Measurements from ENCODE around the gene SGTB. TPM values are rescaled to one million over a fixed set of nuclear protein-coding genes. Genes with fewer than 3 reads are reported as not detected.

Gene SGTB
- total and polyA plus RNA-seq, 7 donors, result 0.91 to 7.6 (median 3.8) TPM

- 83 to 95% (median 89%) methylated on average over 2 of the region's 2 CpGs for WGBS, 3 donors
- no peak for DNase-seq
- Histone ChIP-seq H3K27me3 (ENCODE audit: insufficient read depth in 3 of 3, low read length in 2 of 3) (no peaks in the 10 kb centered on the region), H3K4me1 (no peaks in the 10 kb centered on the region), H3K27ac (no peak overlapping the region), H3K36me3 (ENCODE audit: insufficient read depth in 1 of 2, low read depth in 1 of 2) (no peaks in the 10 kb centered on the region), H3K4me3 (no peak overlapping the region), H3K9me3 (no peaks in the 10 kb centered on the region)
- no peak for ATAC-seq
- TF ChIP-seq CTCF (IDR thresholded peaks at IDR 0.05), result no peak
- intact Hi-C loops (cut with DNase I), result no loop called here
These were observed 29.0 kb upstream of the SGTB start for GRCh38 chr5:65750938-65751337.

DNA sequence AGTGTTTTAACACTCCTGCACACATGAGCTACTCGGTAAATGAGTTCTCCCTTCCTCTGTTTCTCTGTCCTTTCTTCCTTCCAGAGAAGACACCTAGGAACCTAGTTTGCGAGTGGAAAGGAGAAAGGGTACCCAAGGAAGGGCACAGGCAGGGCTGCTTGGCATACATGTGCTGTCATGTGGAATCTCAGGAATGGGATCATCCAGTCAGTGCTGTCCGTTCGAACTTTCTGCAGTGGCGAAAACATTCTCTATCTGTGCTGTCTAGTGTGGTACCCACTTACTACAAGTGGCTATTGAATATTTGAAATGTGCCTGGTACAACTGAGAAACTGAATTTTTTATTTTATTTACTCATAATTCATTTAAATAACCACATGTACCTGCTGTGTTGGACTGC is 28.0 kb upstream of the SGTB start:
- WGBS, 3 donors, result 50 to 71% (median 55%) methylated on average over 5 of the region's 5 CpGs
- H3K9me3 ChIP-seq, result no peaks in the 10 kb centered on the region
- no peak for ATAC-seq
- no peak overlapping the region for H3K27ac ChIP-seq
- no peak overlapping the region for H3K4me3 ChIP-seq
- no peaks in the 10 kb centered on the region for H3K36me3 ChIP-seq (ENCODE audit: insufficient read depth in 1 of 2, low read depth in 1 of 2)
- no peak for DNase-seq
- TF ChIP-seq CTCF (IDR thresholded peaks at IDR 0.05), result no peak
- intact Hi-C loops (cut with DNase I), result no loop called here
- H3K4me1 ChIP-seq, result no peaks in the 10 kb centered on the region
- H3K27me3 ChIP-seq (ENCODE audit: insufficient read depth in 3 of 3, low read length in 2 of 3), result no peaks in the 10 kb centered on the region

GRCh38 chr5:65749221-65749844 is 27.4 kb upstream of the SGTB start:
- intact Hi-C loops (cut with DNase I), result no loop called here
- no peaks in the 10 kb centered on the region for H3K36me3 ChIP-seq (ENCODE audit: insufficient read depth in 1 of 2, low read depth in 1 of 2)

DNA sequence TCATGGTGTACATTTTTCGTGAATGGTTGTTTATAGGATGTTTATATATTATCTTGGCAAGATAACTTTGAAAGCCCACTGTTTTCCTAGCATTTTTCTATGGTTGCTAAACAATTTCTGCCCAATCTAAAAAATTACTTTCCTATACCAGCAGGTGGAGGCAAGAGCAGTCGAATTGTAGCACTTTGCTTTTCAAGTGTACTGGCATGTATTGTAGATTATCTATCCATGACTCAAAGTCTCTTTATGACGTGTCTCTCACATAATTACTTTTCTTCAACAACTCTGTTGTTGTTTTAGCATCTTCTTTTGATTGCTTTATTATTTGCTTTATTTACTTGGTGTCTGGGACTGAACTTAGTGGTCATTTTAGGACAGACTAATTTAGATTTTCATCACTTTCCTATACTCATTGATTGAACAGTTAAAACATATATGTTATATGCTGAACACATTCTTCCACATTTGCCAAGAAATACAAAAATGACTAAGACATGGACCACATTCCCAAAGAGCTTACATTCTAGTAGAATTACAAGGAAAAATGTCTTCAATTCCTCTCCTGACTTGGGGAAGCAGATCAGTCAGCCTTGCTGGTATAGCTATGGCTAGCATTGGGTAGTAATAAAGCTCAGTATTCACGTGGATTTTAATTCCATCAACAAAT is 20.8 kb upstream of the SGTB start:
- ATAC-seq (peak in 2 of 4 donors; percentile 53 to 72), DNase-seq (no peak)
- WGBS, 3 donors, result 48 to 51% (median 48%) methylated on average over 4 of the region's 4 CpGs
- H3K4me3 ChIP-seq, result no peak overlapping the region
- H3K27me3 ChIP-seq (ENCODE audit: insufficient read depth in 3 of 3, low read length in 2 of 3), result no peaks in the 10 kb centered on the region
- H3K4me1 ChIP-seq, result no peaks in the 10 kb centered on the region
- no peak overlapping the region for H3K27ac ChIP-seq
- H3K36me3 ChIP-seq (ENCODE audit: insufficient read depth in 1 of 2, low read depth in 1 of 2), result no peaks in the 10 kb centered on the region
- peak; percentile 52 for TF ChIP-seq CTCF (IDR thresholded peaks at IDR 0.05)
- intact Hi-C loops (cut with DNase I), result no loop called here
- no peaks in the 10 kb centered on the region for H3K9me3 ChIP-seq

More at GRCh38 chr5:65749221-65749844, 27.4 kb upstream of the SGTB start:
- Histone ChIP-seq H3K27me3 (ENCODE audit: insufficient read depth in 3 of 3, low read length in 2 of 3) (no peaks in the 10 kb centered on the region), H3K4me3 (no peak overlapping the region), H3K4me1 (no peaks in the 10 kb centered on the region), H3K9me3 (no peaks in the 10 kb centered on the region), H3K27ac (no peak overlapping the region)
- no peak for DNase-seq
- WGBS, 3 donors, result 94 to 97% (median 96%) methylated on average over 1 of the region's 1 CpG
- no peak for ATAC-seq
- no peak for TF ChIP-seq CTCF (IDR thresholded peaks at IDR 0.05)
